HG03280 (cell line): ENCODE data around the gene FEZF2.

ENCODE experiments used
- ATAC-seq: cut with Tn5 transposase; IDR thresholded peaks from one replicate; pipeline ENCODE4 v1.9.1; 2021; ENCODE audit warnings: mild to moderate bottlenecking, moderate library complexity; ENCODE audit not compliant: unreplicated experiment

The FEZF2 gene

DNA sequence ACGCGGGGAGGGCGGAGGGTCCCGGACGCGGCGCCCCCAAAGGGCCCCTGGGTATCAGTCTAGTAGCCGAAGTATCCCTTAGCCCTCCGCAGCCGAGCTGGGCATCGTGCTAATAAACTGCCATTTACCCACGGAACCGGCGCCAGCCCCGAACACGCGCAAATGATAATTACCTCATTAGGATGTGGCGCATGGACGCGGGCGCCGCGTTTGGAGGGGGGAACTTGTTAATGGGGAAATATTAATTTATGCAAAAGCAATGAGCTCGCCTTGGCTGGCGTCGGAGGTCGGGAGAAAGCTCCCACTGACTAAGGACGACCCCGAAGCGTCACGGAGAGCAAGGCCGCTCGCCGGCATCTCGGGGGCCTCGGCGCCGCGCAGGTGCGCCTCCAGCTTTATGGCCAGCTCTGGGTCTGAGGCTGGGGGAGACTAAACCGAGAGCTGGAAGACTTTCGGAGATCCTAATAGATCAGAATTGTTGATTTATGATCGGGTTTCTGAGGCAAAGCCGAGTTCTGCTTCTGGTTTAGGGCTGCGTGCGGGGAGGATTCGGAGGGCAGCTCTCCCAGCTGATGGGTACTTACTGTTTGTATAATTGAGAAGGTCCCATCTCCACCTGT lies 474 bp upstream of the FEZF2 start:
- ATAC-seq = no peak

DNA sequence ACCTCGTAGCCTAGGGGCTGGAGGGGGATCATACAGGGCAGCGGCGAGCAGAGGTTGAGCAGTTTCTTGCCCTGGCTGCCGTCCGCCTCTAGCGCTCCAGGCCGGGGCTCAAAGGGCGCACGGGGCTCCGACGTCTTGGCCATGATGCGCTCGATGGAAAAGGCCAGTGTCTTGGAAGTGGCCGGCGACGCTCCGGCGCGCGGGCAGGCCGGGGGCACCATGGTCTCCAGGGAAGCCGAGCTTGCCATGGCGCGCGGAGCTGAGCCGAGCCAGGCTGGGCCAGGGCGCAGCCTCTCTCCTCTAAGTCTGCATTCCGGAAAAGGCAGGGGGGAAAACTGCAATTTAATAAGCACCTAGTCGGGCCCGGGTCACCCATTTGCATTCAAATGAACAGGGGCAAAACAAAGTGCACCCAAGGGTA lies 719 bp downstream of the FEZF2 start:
- ATAC-seq = no peak

DNA sequence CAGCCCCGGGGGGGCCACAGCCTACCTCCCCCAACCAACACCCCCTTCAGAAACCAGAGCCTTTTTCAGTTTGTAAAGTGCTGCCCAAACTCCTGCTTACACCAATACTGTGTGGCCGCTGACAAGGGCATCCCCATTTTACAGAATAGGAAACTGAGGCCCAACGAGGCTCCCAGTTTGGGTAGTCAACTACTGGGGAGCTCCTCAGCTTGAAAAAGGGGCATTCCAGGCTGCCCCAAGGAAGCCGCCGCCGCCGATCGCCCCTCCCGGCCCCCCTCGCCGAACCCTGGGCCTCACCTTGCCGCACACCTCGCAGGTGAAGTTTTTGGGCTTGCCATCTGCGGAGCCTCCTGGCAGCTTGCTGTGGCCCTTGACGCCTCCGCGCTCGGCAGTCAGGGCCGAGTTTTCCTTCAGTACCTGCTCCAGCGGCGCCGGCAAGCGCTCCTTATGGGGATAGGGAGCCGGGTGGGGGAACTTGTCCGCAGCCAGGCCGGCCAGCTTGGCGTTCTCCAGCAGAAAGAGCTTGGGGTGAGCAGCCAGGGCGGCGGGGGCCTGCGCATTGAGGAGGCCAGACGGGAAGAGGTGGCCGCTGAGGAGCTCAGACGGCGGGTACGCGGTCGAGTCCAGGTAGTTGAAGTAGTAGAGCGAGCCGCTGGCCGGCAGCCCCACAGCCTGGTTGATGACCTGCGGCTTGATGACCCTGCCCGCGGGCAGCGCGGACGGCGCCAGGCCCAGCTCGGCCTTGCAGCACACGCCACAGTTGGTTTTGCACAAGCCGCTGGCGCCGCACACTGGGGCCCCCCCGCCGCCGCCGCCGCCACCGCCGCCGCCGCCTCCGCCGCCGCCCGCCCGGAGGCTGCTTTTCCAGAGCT lies 1.4 kb downstream of the FEZF2 start:
- no peak for ATAC-seq

DNA sequence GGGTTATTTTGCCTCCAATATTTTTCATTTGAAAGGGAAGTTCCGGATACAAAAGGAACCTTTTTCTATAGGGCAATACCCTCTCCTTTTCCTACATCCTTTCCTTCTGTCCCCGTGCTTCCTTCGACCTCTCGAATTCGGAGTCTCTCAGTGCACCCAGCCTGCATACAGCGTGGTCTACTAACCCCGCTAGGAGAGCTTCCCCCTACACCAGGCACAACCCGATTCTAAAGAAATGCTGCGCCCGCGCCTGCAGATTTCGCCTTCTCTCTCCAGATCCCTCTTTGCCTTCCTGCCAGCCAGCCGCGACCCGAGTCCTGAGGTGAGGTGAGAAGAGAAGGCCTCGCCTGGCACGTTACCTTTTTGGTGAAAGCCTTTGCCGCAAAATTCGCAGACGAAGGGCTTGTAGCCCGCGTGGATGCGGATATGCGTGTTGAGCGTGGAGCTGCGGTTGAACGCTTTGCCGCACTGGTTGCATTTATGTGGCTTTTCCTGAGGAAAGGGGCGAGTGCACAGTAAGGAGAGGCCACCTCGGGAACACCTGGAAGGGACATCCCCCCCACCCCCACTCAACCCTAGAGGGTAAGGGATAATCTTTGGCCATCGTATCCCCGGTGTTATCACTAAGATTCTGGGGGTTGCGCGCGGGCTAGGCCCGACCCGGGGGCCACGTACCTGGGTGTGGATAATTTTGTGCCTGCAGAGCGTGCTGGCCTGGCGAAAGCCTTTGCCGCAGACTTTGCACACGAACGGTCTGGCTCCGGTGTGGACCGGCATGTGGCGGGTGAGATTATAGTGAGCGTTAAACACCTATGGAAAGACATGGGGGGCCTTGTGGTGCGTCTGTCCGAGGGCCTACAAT lies 2.3 kb downstream of the FEZF2 start:
- no peak for ATAC-seq

DNA sequence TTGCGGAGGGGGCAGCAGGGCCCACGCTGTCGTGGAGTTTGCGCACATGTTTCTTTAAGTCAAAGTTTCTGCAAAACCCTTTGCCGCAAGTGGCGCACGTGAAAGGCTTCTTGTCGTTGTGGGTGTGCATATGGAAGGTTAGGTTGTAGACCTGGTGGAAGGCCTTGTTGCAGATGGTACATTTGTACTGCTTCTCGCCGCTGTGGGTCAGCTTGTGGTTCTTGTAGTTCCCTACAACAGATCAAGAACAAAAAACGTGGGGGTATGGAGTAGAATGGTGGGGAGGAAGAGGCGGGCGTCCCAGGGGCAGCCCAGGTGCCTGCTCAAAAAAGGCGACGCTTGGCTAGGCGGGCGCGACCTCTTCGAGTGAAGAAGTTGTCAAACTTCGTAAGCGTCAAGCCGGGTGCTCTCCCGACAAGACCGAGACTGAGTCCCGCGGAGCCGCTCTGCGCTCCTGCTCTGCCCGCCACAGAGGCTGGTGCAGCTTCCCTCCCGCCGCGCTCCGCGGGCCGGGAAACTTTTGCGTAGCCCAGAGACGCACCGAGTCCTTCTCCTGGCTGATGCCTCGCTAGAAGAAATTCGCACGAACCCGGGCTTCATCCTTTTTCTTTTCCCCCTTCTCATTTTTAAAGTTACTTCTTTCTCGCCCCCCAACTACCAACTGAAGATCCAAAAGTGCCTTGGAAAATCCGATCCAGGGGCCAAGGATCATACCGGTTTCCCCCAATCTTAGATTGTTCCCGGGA lies 3.1 kb downstream of the FEZF2 start:
- no peak for ATAC-seq

DNA sequence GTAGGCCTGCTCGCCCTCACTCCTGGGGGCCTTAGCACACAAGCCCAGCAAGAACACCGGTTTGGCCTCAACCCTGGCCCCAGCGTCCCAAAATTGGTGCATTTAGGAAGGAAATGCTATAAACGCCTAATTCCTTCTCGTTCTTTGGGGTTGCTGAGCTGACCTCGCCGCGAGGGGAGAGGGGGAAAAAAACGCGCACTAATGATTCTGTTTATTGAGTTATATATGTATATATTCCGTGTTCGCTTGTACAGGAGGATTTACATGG lies 3.9 kb downstream of the FEZF2 start:
- ATAC-seq = no peak

DNA sequence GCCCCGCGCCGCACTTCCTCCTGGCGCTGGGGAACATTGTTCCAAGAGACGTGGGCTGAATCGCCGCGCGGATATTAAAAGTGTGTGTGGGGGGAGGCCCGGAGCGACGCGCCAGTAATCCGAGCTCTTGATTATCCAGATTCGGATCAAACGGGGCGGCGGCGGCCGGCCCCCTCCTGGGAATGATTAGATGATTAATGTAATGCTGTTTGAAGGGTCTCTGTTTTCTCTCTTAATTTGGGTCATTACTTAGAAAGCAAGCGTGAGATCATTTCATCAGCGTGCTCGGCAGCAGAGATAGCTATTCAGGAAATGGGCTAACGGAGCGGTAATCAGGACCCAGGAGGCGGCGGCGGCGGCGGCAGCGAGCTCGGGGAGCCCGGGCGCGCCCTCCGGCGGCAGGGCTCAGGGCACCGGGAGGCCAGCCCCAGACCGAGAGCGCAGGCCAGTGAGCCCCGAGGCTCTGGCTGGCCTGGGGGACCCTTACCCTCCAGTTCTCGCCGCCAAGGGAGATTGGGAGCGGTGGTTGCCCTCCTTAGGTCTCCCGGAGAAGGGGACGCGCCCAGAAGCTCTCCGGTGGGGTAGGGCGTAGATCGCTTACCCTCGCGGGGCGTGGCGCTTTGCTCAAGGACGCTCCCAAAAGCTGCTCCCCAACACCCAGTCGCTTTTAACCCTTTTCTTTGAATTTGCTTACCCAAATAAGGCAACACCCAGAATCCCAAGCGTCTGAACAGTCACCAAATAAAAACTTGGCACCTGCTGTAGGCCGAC lies 4.5 kb downstream of the FEZF2 start:
- no peak for ATAC-seq

DNA sequence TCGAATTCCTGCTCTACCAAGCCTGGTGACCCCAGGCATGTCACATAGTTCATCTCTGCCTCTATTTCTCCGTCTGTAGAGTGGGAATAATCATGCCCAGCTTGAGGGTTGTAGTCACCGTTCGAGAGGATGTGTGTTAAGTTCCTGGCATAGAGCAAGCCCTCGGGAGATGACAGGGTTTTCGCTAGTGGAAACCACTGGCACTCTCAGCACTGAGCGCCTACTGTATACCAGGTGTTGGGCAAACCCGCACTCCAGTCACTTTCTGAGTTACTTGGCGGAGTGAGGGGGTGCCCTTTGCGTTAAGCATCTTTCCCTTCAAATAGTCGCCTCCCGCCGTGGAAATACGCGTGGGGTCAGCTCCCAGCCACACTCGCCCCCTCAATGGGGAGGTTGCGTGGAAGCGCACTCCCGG lies 5.1 kb downstream of the FEZF2 start:
- no peak for ATAC-seq

DNA sequence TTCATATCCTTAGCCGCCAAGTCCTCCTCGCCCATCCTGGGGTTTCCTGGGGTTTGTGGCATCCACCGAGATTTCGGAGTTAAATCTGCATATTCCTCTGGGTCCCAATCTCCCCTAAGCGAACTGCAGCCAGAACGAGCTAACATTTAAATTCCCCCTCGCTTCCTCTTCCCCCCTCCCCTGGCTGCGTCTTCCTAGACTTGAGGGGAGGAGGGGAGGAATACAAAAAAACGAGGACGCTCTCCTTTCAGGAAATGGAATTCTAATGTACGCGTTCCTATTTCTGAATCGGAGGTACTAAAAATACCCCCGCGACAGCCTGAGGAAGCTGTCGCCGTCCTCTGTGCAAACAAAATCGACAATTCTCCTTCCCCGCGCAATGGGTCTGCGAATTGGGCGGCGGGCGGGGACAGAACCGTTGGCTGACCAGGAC lies 5.6 kb downstream of the FEZF2 start:
- no peak for ATAC-seq

DNA sequence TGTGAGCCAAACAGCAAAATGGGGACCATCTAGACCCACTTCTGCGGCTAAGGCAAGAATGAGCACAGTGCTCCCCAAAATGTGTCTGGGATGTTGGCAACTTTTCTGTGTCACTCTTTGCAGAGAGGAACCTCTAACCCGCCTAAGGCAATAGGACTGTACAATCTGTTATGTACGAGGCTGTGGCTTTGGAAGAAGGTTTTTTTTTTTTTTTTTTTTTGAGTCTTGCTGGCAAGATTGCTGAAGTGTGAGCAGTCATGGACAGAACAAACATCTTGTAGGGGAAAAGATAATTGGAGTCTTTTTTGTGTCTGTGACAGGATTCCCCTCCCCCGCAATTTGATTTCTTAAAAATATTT lies 7.2 kb downstream of the FEZF2 start:
- ATAC-seq = no peak

DNA sequence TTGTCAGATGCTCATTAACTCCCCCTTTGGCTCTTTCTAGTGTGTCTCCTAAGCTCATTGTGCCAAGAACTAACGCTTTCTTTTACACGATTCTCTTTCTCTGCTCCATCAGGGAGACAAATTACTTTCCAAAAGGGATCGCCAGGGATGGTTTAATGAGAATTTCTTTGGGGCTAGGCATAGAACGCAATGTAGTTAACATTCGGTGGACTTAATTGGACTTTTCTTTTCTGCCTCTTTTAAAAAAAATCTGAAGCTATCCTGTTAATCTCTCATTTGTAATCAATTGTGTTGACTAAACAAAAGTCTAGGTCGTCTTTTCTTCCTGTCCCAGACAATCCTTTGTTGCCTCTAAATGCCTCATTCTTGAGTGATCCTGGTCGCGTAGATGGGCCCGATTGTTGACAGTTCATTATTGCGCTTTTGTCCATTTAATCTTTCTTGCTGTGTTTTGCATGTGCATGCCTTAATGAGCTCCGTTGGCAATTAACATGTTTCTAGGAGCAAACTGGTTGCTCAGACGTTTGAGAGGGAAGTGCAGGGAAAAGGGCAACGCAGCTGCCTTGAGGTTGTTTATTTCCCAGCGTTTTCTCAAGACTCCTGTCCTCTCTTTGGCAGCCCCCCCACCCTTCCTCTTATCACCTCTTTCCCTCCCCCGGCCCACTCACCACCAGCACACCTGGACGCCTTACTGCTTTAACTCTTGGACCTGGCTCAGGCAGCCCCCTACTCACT lies 7.8 kb downstream of the FEZF2 start:
- ATAC-seq = no peak

DNA sequence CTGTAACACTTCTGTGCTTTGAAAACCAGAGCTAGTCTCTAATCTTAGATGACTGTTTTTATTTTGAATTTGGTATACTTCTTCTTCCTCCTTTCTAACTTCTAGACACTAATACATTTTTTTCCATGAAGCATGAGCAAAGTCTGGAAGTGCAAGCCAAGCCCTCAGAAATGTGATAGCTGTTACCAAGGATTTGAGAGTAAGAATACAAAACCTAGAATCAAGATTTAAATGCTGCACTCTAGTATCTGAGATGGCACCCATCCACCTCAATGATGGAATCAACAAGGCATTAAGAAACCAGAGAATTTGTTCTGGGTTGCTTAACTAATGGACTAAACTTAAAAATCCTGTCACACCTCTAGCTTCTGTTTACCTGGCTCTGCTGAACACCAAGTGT lies 9.2 kb downstream of the FEZF2 start:
- ATAC-seq = no peak

DNA sequence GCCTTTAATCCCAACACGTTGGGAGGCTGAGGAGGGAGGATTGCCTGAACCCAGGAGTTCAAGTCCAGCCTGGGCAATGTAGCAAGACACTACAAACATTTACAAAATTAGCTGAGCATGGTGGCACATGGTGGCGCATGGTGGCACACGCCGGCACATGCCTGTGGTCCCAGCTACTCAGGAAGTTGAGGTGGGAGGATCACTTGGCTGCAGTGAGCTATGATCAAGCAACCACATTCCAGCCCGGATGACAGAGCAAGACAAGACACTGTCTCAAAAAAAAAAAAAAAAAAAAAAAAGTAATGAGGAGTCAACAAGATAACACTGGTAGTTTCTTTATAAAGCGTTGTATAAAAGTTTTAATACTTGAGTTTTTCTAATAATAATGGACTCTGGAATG lies 10.1 kb downstream of the FEZF2 start:
- no peak for ATAC-seq

DNA sequence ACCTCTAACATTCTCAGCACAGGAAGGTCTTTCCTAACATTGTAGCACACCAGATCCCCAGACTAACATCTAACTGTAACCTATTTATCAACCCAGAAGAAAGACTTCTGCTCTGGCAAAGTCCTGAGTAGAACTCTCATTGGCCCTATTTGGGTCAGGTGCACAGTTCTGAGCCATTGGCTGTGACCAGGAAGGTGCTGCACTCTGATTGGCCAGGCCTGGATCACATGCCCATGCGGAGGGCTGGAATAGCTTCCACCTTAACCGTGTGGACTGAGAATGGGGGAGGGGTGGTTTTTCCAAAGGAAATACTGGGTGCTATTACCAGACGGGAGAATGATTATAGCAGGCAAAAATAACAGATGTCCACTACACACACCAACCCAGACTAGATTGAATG lies 11.5 kb downstream of the FEZF2 start:
- no peak for ATAC-seq

DNA sequence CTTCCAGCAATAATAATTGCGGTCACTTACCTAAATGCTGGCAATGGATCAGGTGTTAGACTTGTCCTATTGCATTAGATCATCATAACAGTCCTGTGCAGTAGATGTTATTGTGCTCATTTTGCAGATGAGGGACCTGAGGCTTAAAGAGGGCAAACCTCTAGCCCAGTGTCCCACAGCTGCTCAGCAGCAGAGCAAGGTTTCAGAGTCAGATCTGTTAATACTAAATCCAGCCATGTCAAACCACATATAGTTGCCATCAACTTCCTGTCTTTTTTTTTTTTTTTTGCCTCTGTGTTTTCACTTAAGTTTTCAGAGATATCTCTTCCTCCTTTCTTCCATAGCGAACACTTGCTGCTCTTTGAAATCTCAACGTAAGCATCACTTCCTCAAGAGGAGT lies 12.1 kb downstream of the FEZF2 start:
- no peak for ATAC-seq

DNA sequence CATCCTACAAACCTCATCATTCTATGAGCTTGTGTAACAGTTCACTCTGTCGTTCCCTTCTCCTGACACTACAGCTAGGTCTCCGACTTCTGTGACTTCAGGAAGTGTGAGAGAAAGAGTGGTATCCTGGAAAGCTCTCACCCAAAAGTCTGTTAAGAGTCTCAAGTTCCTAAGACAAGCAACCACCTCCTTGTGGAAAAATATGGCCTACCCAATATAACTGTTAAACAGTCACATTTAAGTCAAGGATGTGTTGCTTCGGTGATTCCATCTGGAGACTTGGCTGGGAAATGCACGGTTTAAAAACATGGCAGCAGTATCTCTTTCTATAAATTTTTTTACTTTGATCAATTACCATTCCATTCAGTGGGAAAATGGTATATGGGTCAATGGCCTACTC lies 13.8 kb downstream of the FEZF2 start:
- ATAC-seq = no peak

DNA sequence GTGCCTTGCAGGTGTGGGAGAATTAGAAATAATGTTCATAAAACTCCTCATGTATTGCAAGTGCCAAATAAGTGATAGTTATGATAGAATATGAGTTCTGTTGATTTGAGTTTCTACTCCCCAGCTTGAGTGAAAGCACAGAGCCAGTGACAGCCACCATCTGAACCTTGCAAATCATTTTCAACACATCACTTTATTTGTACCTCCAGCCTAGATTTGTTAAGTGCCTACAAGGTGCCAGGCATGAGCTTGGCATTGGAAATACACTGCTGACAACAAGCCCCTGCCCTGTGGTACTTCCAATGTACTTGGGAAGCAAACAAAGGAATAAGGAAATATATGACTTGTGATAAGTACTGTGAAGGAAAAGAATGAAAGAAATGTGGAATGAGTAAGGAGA lies 17.0 kb downstream of the FEZF2 start:
- no peak for ATAC-seq

DNA sequence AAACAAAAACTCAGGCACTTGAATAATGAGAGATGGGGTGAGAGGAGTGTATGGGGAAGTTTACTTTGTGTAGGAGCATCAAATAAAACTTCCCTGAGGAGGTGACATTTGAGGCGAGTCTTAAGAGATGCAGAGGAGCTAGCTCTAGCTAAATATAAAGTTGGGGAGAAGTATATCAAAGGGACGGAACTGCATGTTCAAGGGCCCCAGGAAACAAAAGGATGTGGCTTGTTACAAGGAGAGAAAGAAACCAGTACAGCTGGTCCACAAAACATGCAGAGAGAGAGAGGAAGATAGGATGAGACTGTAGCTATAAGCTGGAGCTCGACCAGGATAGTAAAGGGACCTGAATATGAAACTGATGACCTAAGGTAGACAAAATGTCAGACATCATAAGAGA lies 17.6 kb downstream of the FEZF2 start:
- no peak for ATAC-seq

DNA sequence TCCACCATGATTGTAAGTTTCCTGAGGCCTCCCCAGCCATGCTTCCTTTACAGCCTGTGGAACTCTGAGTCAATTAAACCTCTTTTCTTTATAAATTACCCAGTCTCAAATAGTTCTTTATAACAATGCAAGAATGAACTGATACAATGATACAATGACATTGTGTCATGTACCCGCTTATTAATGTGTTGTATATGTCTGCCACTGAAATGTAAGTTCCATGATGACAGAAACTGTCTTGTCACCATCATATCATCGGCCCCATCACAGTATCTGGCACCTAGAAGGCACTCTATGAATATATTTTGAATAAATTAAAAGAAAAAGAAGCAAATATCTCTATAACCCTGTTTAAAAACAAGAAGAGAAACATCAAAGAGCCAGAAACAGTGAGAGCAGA lies 29.6 kb downstream of the FEZF2 start:
- ATAC-seq = no peak

DNA sequence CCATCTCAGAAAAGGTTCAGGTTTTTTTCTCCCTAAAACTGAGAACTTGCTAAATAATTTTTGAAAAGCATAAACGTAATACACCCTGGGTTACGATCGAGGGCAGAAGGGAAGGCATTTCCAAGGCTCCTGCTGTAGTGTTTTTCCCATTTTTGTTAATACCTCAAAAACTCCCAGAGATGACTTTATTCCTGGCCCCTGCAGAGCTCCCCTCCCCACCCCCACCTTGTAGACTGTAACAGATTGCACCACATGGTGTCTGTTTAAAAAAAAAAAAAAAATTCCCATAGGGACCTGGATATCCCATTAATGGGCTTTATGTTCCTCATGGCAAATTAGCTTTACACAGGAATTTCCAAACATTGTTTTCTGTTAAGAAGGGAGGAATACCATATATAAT lies 38.2 kb downstream of the FEZF2 start:
- ATAC-seq = no peak
